Neural crest cell (in vitro differentiated cells): ENCODE measurements around the gene PNLIP. TPM values are rescaled to one million over a fixed set of nuclear protein-coding genes. Genes with fewer than 3 reads are reported as not detected.

Experiments
- DNase-seq: peaks from one replicate; pipeline ENCODE4 v3.0.0; 2021; ENCODE audit warnings: low read depth, mixed read lengths, low spot score
- H3K27ac Mint-ChIP-seq: one replicate; pipeline ENCODE4 v1.8.0; 2021; ENCODE audit warnings: mild to moderate bottlenecking, mixed read lengths; ENCODE audit not compliant: unreplicated experiment
- H3K27me3 Mint-ChIP-seq: 2 replicates; pipeline ENCODE4 v1.8.0; 2021; ENCODE audit warnings: low read depth, mild to moderate bottlenecking, mixed read lengths
- H3K36me3 Mint-ChIP-seq: 2 replicates; pipeline ENCODE4 v1.8.0; 2021; ENCODE audit warnings: low read depth, mild to moderate bottlenecking, mixed read lengths
- H3K4me1 Mint-ChIP-seq: 2 replicates; pipeline ENCODE4 v1.8.0; 2021; ENCODE audit warnings: mixed read lengths
- H3K4me3 Mint-ChIP-seq: one replicate; pipeline ENCODE4 v1.8.0; 2021; ENCODE audit warnings: mild to moderate bottlenecking, mixed read lengths
- H3K9me3 Mint-ChIP-seq: 2 replicates; pipeline ENCODE4 v1.8.0; 2021; ENCODE audit warnings: mixed read lengths
- total RNA-seq: library from RNA; stranded (reverse); gene quantifications from 2 replicates; pipeline ENCODE4 v1.2.1, GENCODE V29; 2021
- TF ChIP-seq, protein P1 (sequence below): fragments of 200-600 bp; sonication (generic); conservative IDR thresholded peaks from 2 replicates; pipeline ENCODE4 v1.5.0; 2021; ENCODE audit warnings: antibody characterized with exemption, mild to moderate bottlenecking

The PNLIP gene
- total RNA-seq, 1 donor from 2014 or later: not detected

- Mint-ChIP-seq H3K36me3 (no peaks in the 10 kb centered on the region), H3K27ac (no peak overlapping the region), H3K9me3 (peaks cover 7% of the 10 kb centered on the region), H3K4me3 (no peak overlapping the region), H3K27me3 (no peaks in the 10 kb centered on the region), H3K4me1 (no peaks in the 10 kb centered on the region)
- TF ChIP-seq, protein P1, sequence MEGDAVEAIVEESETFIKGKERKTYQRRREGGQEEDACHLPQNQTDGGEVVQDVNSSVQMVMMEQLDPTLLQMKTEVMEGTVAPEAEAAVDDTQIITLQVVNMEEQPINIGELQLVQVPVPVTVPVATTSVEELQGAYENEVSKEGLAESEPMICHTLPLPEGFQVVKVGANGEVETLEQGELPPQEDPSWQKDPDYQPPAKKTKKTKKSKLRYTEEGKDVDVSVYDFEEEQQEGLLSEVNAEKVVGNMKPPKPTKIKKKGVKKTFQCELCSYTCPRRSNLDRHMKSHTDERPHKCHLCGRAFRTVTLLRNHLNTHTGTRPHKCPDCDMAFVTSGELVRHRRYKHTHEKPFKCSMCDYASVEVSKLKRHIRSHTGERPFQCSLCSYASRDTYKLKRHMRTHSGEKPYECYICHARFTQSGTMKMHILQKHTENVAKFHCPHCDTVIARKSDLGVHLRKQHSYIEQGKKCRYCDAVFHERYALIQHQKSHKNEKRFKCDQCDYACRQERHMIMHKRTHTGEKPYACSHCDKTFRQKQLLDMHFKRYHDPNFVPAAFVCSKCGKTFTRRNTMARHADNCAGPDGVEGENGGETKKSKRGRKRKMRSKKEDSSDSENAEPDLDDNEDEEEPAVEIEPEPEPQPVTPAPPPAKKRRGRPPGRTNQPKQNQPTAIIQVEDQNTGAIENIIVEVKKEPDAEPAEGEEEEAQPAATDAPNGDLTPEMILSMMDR: no peak
- DNase-seq: no peak
Measured at GRCh38 chr10:116566932-116567331, 21.2 kb downstream of the PNLIP start.

- H3K9me3 Mint-ChIP-seq: peaks cover 7% of the 10 kb centered on the region
- no peaks in the 10 kb centered on the region for H3K4me1 Mint-ChIP-seq
- no peaks in the 10 kb centered on the region for H3K27me3 Mint-ChIP-seq
- no peaks in the 10 kb centered on the region for H3K36me3 Mint-ChIP-seq
- H3K4me3 Mint-ChIP-seq: no peak overlapping the region
- DNase-seq: no peak
- TF ChIP-seq, protein P1: no peak
- no peak overlapping the region for H3K27ac Mint-ChIP-seq
Measured at GRCh38 chr10:116567335-116567734, 21.6 kb downstream of the PNLIP start.

- Mint-ChIP-seq H3K4me1 (no peaks in the 10 kb centered on the region), H3K4me3 (no peak overlapping the region), H3K36me3 (no peaks in the 10 kb centered on the region), H3K27ac (no peak overlapping the region), H3K9me3 (peaks cover 6% of the 10 kb centered on the region), H3K27me3 (peaks cover 2% of the 10 kb centered on the region)
- DNase-seq: no peak
- TF ChIP-seq, protein P1: no peak
Measured at GRCh38 chr10:116574797-116575196, 29.1 kb downstream of the PNLIP start.

GRCh38 chr10:116587878-116588591 is 42.3 kb downstream of the PNLIP start:
- DNase-seq: no peak
- Mint-ChIP-seq H3K27me3 (no peaks in the 10 kb centered on the region), H3K27ac (no peak overlapping the region), H3K36me3 (no peaks in the 10 kb centered on the region), H3K4me1 (no peaks in the 10 kb centered on the region), H3K9me3 (peaks cover 5% of the 10 kb centered on the region), H3K4me3 (no peak overlapping the region)
- TF ChIP-seq, protein P1: no peak

GRCh38 chr10:116588995-116589394 is 43.3 kb downstream of the PNLIP start:
- H3K9me3 Mint-ChIP-seq: peaks cover 5% of the 10 kb centered on the region
- H3K4me3 Mint-ChIP-seq: no peak overlapping the region
- H3K27ac Mint-ChIP-seq: no peak overlapping the region
- TF ChIP-seq, protein P1: no peak
- no peaks in the 10 kb centered on the region for H3K36me3 Mint-ChIP-seq
- H3K27me3 Mint-ChIP-seq: no peaks in the 10 kb centered on the region
- no peaks in the 10 kb centered on the region for H3K4me1 Mint-ChIP-seq
- DNase-seq: no peak
